ENCODE measurements around the gene ZNF354C. TPM values are rescaled to one million over a fixed set of nuclear protein-coding genes. Genes with fewer than 3 reads are reported as not detected.

ZNF354C gene
- total and polyA plus RNA-seq, 2 of the 13 experiments (the other 11 are each of a cell fraction or from before 2014, with no cell fraction given) = 0.02 TPM; not detected in 1

- TF ChIP-seq, protein P1, sequence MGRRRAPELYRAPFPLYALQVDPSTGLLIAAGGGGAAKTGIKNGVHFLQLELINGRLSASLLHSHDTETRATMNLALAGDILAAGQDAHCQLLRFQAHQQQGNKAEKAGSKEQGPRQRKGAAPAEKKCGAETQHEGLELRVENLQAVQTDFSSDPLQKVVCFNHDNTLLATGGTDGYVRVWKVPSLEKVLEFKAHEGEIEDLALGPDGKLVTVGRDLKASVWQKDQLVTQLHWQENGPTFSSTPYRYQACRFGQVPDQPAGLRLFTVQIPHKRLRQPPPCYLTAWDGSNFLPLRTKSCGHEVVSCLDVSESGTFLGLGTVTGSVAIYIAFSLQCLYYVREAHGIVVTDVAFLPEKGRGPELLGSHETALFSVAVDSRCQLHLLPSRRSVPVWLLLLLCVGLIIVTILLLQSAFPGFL (CRISPR knock-in tag; IDR thresholded peaks at IDR 0.05) = no peak
- no peak for TF ChIP-seq ZHX1 (CRISPR knock-in tag; IDR thresholded peaks at IDR 0.05; ENCODE audit: low read depth)
- no peak for TF ChIP-seq SOX6 (IDR thresholded peaks at IDR 0.05)
- TF ChIP-seq SOX6 (CRISPR knock-in tag; IDR thresholded peaks at IDR 0.05) = no peak
- TF ChIP-seq ZNF891 (CRISPR knock-in tag; IDR thresholded peaks at IDR 0.05) = peak; percentile 75; the same call in 1 of the 2 replicates
- no peak for TF ChIP-seq ZNF343 (CRISPR knock-in tag; IDR thresholded peaks at IDR 0.05)
- TF ChIP-seq ATF4 (CRISPR knock-in tag; IDR thresholded peaks at IDR 0.05) = no peak
- no peak for TF ChIP-seq ZNF879 (CRISPR knock-in tag; IDR thresholded peaks at IDR 0.05)
- 0 out of 2 replicates have a peak, but pooled peaks have one; percentile 39 for TF ChIP-seq ZNF768 (CRISPR knock-in tag; IDR thresholded peaks at IDR 0.05)
- no peak for TF ChIP-seq MBD4 (IDR thresholded peaks at IDR 0.05; ENCODE audit: borderline replicate concordance, low read length)
- no peak for TF ChIP-seq KDM6A (CRISPR knock-in tag; IDR thresholded peaks at IDR 0.05; ENCODE audit: low read depth)
- no peak for TF ChIP-seq SRF (IDR thresholded peaks at IDR 0.05; ENCODE audit: low read depth, low read length)
- no peak for TF ChIP-seq SP5 (CRISPR knock-in tag; IDR thresholded peaks at IDR 0.05; ENCODE audit: borderline replicate concordance, low read depth)
- TF ChIP-seq SMAD9 (CRISPR knock-in tag; IDR thresholded peaks at IDR 0.05) = no peak
- no peak for TF ChIP-seq DMTF1 (CRISPR knock-in tag; IDR thresholded peaks at IDR 0.05)
- TF ChIP-seq, protein P2, sequence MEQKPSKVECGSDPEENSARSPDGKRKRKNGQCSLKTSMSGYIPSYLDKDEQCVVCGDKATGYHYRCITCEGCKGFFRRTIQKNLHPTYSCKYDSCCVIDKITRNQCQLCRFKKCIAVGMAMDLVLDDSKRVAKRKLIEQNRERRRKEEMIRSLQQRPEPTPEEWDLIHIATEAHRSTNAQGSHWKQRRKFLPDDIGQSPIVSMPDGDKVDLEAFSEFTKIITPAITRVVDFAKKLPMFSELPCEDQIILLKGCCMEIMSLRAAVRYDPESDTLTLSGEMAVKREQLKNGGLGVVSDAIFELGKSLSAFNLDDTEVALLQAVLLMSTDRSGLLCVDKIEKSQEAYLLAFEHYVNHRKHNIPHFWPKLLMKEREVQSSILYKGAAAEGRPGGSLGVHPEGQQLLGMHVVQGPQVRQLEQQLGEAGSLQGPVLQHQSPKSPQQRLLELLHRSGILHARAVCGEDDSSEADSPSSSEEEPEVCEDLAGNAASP (CRISPR knock-in tag; IDR thresholded peaks at IDR 0.05; ENCODE audit: borderline replicate concordance) = no peak
- no peak for TF ChIP-seq CSRNP2 (CRISPR knock-in tag; conservative IDR thresholded peaks at IDR 0.05; ENCODE audit: low read depth)
- TF ChIP-seq NFKBIZ (CRISPR knock-in tag; IDR thresholded peaks at IDR 0.05) = no peak
- TF ChIP-seq ZNF224 (CRISPR knock-in tag; IDR thresholded peaks at IDR 0.05) = no peak
- 0 out of 2 replicates have a peak, but pooled peaks have one; percentile 61 for TF ChIP-seq ZNF546 (CRISPR knock-in tag; conservative IDR thresholded peaks at IDR 0.05)
Measured at GRCh38 chr5:179023528-179024189, 36.5 kb upstream of the ZNF354C start, which contains the start of gene ZNF879 (continued).

All from HepG2 (cell line).